Measurements from ENCODE around the gene DOP1B. TPM values are rescaled to one million over a fixed set of nuclear protein-coding genes. Genes with fewer than 3 reads are reported as not detected.

DOP1B gene
- total RNA-seq, 1 experiment from 2014 or later: 8.7 TPM

GRCh38 chr21:36175771-36176565 lies 19.3 kb downstream of the DOP1B start:
- no peaks in the 10 kb centered on the region for H3K79me2 ChIP-seq (ENCODE audit: insufficient read depth, low read length)

More at GRCh38 chr21:36175771-36176565, 19.3 kb downstream of the DOP1B start:
- H4K8ac ChIP-seq (replicated peaks; ENCODE audit: insufficient read length, low read depth, low read length): no peak overlapping the region
- H2BK120ac ChIP-seq (ENCODE audit: low read depth, low read length, poor library complexity, severe bottlenecking): no peak overlapping the region
- no peak overlapping the region for H4K91ac ChIP-seq (ENCODE audit: insufficient read length, low read depth, low read length)
- no peak overlapping the region for H3K18ac ChIP-seq (ENCODE audit: insufficient read length, low read depth, low read length)
- no peak overlapping the region for H3K4me3 Mint-ChIP-seq
- no peak overlapping the region for H3K4me2 ChIP-seq (ENCODE audit: insufficient read depth, insufficient read length, low read length)
- no CpG with 5 or more reads among the region's 7 CpGs for WGBS (ENCODE audit: extremely low coverage, insufficient read length, low lambda C conversion rate)
- no peaks in the 10 kb centered on the region for H3K9me3 ChIP-seq (ENCODE audit: control insufficient read depth, low read depth, low read length)
- no peaks in the 10 kb centered on the region; a peak in 1 of 5 replicates for H3K9me3 Mint-ChIP-seq
- H3K27ac Mint-ChIP-seq: peak overlapping the region in 1 of 3 experiments; percentile 86; a peak in 1 of 7 replicates
- H2BK5ac ChIP-seq (ENCODE audit: insufficient read length, low read length): no peak overlapping the region
- H3K56ac ChIP-seq (ENCODE audit: insufficient read length, low read depth, low read length): no peak overlapping the region
- no peak overlapping the region for H2AK5ac ChIP-seq (ENCODE audit: insufficient read length, low read length)
- H3K4ac ChIP-seq (ENCODE audit: low read depth, low read length): no peak overlapping the region
- no peak overlapping the region for H2AFZ ChIP-seq (ENCODE audit: low read length)
- no peak overlapping the region for H2BK12ac ChIP-seq (ENCODE audit: insufficient read length, low read depth, low read length)
- H3K27me3 ChIP-seq (ENCODE audit: insufficient read depth, low read length): no peaks in the 10 kb centered on the region
- peak; percentile 23 for DNase-seq
- no peak overlapping the region for H4K5ac ChIP-seq (ENCODE audit: insufficient read length, low read depth, low read length)
- H2BK20ac ChIP-seq (ENCODE audit: low read depth, low read length, poor library complexity, severe bottlenecking): no peak overlapping the region
- no peaks in the 10 kb centered on the region for H3K4me1 ChIP-seq (ENCODE audit: insufficient read depth, low read length)
- no peaks in the 10 kb centered on the region for H3K79me1 ChIP-seq (ENCODE audit: insufficient read depth, low read depth, low read length, poor library complexity, severe bottlenecking)
- peaks cover 2% of the 10 kb centered on the region for H3K23me2 ChIP-seq (ENCODE audit: insufficient read length, low read depth, low read length, poor library complexity, severe bottlenecking)
- H3K4me1 Mint-ChIP-seq: no peaks in the 10 kb centered on the region
- H3K27ac ChIP-seq (ENCODE audit: insufficient read length, low read depth, low read length): no peak overlapping the region
- TF ChIP-seq CTCF (conservative IDR thresholded peaks at IDR 0.05): no peak
- H3K23ac ChIP-seq (ENCODE audit: insufficient read length, low read depth, low read length): no peak overlapping the region
- no peak overlapping the region for H2BK15ac ChIP-seq (ENCODE audit: low read depth, low read length)
- H3K27me3 Mint-ChIP-seq (ENCODE audit: low read depth): no peaks in the 10 kb centered on the region
- no peak overlapping the region for H3T11ph ChIP-seq (ENCODE audit: low read length)
- H3K14ac ChIP-seq (ENCODE audit: insufficient read depth, low read length): no peak overlapping the region
- H3K9ac ChIP-seq (ENCODE audit: extremely low read depth, insufficient read length, low read length): no peak overlapping the region
- H4K20me1 ChIP-seq (ENCODE audit: control insufficient read depth, insufficient read depth, insufficient read length): no peaks in the 10 kb centered on the region
- peaks cover 0 to 2% (median 2%) of the 10 kb centered on the region in 3 experiments; a peak in 1 of 7 replicates for H3K36me3 Mint-ChIP-seq (ENCODE audit: insufficient read depth in 1 of 3, low read depth in 3 of 3)
